Adrenal gland (tissue), 5 donors: ENCODE measurements around the gene BMPR2.
"Not testable (repeated sequence)": the region's sequence is repeated elsewhere in the genome, so short reads cannot be mapped to it uniquely, and the experiment has no call there.

Experiments used
- CTCF ChIP-seq, 6 experiments: fragments of 450-650 bp in 4 of 6; fragments of 200-600 bp in 2 of 6; sonication (generic) in 1 of 6; IDR thresholded peaks; 1 replicate in 5 of 6; 2 replicates in 1 of 6; pipeline versions ENCODE4 v1.5.1 to v1.8.0; 2016 to 2021; ENCODE audit warnings: antibody characterized with exemption in 6 of 6, mild to moderate bottlenecking in 2 of 6, moderate library complexity in 1 of 6
- POLR2A ChIP-seq, 2 donors: fragments of 450-650 bp; IDR thresholded peaks; one replicate each; pipeline ENCODE4 v1.6.1; 2017; ENCODE audit warnings: antibody characterized with exemption in 2 of 2, mild to moderate bottlenecking in 2 of 2, moderate library complexity in 1 of 2
- donor health status: DM: no; HTN: no; CAD: no.

- not testable (repeated sequence) for TF ChIP-seq CTCF, POLR2A (IDR thresholded peaks at IDR 0.05)
Measured at GRCh38 chr2:202503276-202503675, 127.1 kb downstream of the BMPR2 start.
